Measurements from ENCODE around the gene NFYB. TPM values are rescaled to one million over a fixed set of nuclear protein-coding genes. Genes with fewer than 3 reads are reported as not detected.

Gene NFYB
- total and polyA plus RNA-seq, 9 of the 15 experiments (the other 6 are each of a cell fraction or from before 2014, with no cell fraction given) = 14.5 to 51.5 (median 32.3) TPM

DNA sequence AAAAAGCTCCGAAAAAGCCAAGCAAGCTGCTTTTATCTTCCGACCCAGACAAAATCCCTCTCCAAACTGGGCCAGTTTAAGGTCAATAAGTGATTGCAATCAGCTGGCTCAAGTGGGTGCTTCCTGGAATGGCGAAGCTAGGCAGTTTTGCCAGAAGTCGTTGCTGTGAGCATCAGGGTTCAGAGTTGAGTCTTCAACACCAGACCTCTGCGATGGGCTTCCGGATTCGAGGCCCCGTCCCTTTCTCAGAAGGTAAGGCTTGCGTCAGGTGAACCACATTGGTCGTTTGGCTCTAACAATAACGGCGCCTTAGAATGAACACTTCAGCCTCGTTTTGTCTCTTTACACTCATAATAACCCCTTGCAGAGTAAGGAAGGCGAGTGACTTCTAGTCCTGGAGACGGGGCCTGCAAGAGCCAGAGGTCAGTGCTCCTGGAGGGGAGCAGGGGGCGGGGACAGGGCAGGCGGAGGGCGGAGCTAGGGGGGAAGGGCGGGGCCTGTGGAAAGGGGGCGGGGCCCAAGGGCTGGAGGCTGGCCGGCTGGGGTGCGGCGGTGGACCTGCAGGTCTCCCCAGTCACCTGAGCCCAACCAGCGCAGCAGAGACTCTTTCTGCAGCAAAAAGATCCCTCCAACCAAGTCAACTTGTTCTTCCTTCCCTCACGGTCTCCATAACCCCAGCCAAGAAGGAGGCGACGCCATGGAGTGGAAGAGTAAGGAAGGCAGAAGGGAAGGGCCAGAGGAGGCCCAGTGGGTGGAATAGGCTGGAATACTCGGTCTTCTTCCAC lies 34.0 kb upstream of the NFYB start (continued):
- TF ChIP-seq, protein P1, sequence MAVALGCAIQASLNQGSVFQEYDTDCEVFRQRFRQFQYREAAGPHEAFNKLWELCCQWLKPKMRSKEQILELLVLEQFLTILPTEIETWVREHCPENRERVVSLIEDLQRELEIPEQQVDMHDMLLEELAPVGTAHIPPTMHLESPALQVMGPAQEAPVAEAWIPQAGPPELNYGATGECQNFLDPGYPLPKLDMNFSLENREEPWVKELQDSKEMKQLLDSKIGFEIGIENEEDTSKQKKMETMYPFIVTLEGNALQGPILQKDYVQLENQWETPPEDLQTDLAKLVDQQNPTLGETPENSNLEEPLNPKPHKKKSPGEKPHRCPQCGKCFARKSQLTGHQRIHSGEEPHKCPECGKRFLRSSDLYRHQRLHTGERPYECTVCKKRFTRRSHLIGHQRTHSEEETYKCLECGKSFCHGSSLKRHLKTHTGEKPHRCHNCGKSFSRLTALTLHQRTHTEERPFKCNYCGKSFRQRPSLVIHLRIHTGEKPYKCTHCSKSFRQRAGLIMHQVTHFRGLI (CRISPR knock-in tag; IDR thresholded peaks at IDR 0.05) = no peak
- TF ChIP-seq ELF1 (tag; IDR thresholded peaks at IDR 0.05) (peak; percentile 79), SMARCA4 (IDR thresholded peaks at IDR 0.05) (peak; percentile 64), MYC (IDR thresholded peaks at IDR 0.05; ENCODE audit: low read depth, low read length) (0 out of 2 replicates have a peak, but pooled peaks have one; percentile 26), MYC (CRISPR knock-in tag; IDR thresholded peaks at IDR 0.05; ENCODE audit: borderline replicate concordance, low read depth) (no peak), JUND (IDR thresholded peaks at IDR 0.05; ENCODE audit: borderline replicate concordance, low read depth, low read length) (no peak), JUND (tag; IDR thresholded peaks at IDR 0.05; ENCODE audit: borderline replicate concordance, low read depth, low read length) (peak; percentile 9; the same call in 1 of the 3 replicates), MTA1 (IDR thresholded peaks at IDR 0.05; ENCODE audit: borderline replicate concordance) (0 out of 2 replicates have a peak, but pooled peaks have one; percentile 44), RCOR1 (IDR thresholded peaks at IDR 0.05; ENCODE audit: borderline replicate concordance in 1 of 2, low read depth in 2 of 2, low read length in 2 of 2) (peak in 1 of 2 experiments; percentile 70; a peak in 1 of 4 replicates), TOE1 (IDR thresholded peaks at IDR 0.05; ENCODE audit: borderline replicate concordance) (0 out of 2 replicates have a peak, but pooled peaks have one; percentile 41), TOE1 (CRISPR knock-in tag; IDR thresholded peaks at IDR 0.05; ENCODE audit: borderline replicate concordance, low read depth) (no peak), CBFA2T2 (conservative IDR thresholded peaks at IDR 0.05) (peak; percentile 27; the same call in 1 of the 2 replicates), RAD21 (CRISPR knock-in tag; conservative IDR thresholded peaks at IDR 0.05 in 1 of 2, IDR thresholded peaks at IDR 0.05 in 1 of 2) (0 out of 4 replicates have a peak, but pooled peaks of 1 of the 2 experiments have one; percentile 4), NCOA6 (IDR thresholded peaks at IDR 0.05) (0 out of 2 replicates have a peak, but pooled peaks have one; percentile 34), CC2D1A (IDR thresholded peaks at IDR 0.05) (0 out of 2 replicates have a peak, but pooled peaks have one; percentile 22), TEAD4 (IDR thresholded peaks at IDR 0.05; ENCODE audit: low read length) (peak; percentile 69), TEAD4 (CRISPR knock-in tag; IDR thresholded peaks at IDR 0.05; ENCODE audit: borderline replicate concordance) (no peak), POLR2A (conservative IDR thresholded peaks at IDR 0.05) (peak; percentile 63), ZNF77 (CRISPR knock-in tag; IDR thresholded peaks at IDR 0.05) (no peak), NFIC (IDR thresholded peaks at IDR 0.05) (peak; percentile 50; the same call in 1 of the 2 replicates), NRF1 (conservative IDR thresholded peaks at IDR 0.05 in 1 of 2, IDR thresholded peaks at IDR 0.05 in 1 of 2) (peak in 1 of 2 experiments; percentile 45; a peak in 1 of 4 replicates), POLR2B (IDR thresholded peaks at IDR 0.05; ENCODE audit: low read depth, partially characterized antibody) (peak; percentile 34), RBFOX2 (IDR thresholded peaks at IDR 0.05; ENCODE audit: low read depth, low read length) (peak; percentile 49; the same call in 1 of the 2 replicates), ARID2 (IDR thresholded peaks at IDR 0.05) (no peak)
- TF ChIP-seq, protein P2, sequence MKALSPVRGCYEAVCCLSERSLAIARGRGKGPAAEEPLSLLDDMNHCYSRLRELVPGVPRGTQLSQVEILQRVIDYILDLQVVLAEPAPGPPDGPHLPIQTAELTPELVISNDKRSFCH (CRISPR knock-in tag; IDR thresholded peaks at IDR 0.05) = no peak
- TF ChIP-seq, protein P2 (tag; IDR thresholded peaks at IDR 0.05) = peak; percentile 50; the same call in 1 of the 2 replicates

Measured in K562 (cell line).